ENCODE results near the gene TOMM22. TPM values are rescaled to one million over a fixed set of nuclear protein-coding genes. Genes with fewer than 3 reads are reported as not detected.

Gene TOMM22
- total RNA-seq, 4 donors from 2014 or later = 33.4 to 48.4 (median 40.0) TPM

DNA sequence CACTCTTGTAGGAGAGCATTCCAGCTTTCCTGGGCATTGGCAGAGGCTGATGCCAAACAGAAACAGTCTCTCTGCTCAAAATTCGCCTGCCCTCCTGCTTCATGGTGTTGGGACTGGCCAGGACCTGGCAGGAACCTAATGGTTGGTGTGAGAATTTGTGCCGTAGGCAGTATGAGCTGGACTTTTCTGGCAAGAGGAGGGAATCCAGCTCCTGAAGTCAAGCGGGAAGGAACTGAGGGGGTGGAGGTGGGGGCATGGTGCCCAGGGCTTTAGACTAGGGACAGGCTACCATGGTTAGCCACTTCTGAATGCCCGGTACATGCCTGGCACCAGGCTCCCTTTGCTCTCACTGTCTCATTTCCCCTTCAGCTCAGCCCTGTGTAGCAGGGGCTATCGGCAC is 6.9 kb upstream of the TOMM22 start:
- ATAC-seq (ENCODE audit: low FRiP score) (no peak), DNase-seq (ENCODE audit: low spot score) (no peak)
- TF ChIP-seq, protein P1, sequence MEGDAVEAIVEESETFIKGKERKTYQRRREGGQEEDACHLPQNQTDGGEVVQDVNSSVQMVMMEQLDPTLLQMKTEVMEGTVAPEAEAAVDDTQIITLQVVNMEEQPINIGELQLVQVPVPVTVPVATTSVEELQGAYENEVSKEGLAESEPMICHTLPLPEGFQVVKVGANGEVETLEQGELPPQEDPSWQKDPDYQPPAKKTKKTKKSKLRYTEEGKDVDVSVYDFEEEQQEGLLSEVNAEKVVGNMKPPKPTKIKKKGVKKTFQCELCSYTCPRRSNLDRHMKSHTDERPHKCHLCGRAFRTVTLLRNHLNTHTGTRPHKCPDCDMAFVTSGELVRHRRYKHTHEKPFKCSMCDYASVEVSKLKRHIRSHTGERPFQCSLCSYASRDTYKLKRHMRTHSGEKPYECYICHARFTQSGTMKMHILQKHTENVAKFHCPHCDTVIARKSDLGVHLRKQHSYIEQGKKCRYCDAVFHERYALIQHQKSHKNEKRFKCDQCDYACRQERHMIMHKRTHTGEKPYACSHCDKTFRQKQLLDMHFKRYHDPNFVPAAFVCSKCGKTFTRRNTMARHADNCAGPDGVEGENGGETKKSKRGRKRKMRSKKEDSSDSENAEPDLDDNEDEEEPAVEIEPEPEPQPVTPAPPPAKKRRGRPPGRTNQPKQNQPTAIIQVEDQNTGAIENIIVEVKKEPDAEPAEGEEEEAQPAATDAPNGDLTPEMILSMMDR (IDR thresholded peaks at IDR 0.05) = no peak

GRCh38 chr22:38675833-38676232 is 5.9 kb upstream of the TOMM22 start:
- TF ChIP-seq, protein P1 (IDR thresholded peaks at IDR 0.05) = no peak
- ATAC-seq (ENCODE audit: low FRiP score) (no peak), DNase-seq (ENCODE audit: low spot score) (no peak)

DNA sequence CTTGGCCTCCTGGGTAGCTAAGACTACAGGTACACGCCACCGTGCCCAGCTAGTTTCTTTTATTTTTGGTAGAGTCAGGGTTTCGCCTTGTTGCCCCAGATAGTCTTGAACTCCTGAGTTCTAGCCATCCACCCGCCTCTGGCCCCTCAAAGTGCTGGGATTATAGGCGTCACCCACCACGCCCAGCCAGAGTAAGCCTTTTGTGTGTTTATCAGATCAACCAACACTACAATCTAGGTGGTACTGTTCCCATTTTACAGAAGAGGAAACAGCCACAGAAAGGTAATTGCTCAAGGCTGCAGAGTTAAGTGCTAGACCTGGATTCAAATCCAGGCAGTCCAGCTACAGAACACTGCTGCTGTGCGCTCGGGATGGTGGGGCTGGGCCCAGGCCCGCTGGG is 3.1 kb downstream of the TOMM22 start:
- no peak for DNase-seq (ENCODE audit: low spot score)
- no peak for ATAC-seq (ENCODE audit: low FRiP score)
- TF ChIP-seq, protein P1 (IDR thresholded peaks at IDR 0.05) = no peak

DNA sequence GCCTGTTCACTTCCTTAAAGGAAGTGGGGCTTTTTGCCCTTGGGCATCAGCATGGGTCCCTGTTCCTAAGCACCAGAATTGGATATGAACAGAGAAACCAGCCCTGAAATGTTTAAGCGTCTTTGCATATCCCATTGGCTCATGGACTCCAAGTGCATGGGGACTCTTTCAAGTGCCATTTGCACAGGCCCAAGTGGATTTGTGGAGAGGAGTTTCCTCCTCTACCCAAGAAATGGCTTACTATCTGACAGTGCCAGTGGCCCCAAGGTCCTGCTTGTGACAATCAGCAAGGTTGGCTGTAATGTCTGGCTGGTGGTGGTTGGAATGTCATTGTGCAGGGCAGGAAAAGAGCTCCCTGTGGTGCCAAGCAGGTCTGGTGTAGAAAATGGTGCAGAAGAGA is 4.0 kb downstream of the TOMM22 start:
- ATAC-seq (ENCODE audit: low FRiP score) (no peak), DNase-seq (ENCODE audit: low spot score) (no peak)
- TF ChIP-seq, protein P1 (IDR thresholded peaks at IDR 0.05) = no peak

DNA sequence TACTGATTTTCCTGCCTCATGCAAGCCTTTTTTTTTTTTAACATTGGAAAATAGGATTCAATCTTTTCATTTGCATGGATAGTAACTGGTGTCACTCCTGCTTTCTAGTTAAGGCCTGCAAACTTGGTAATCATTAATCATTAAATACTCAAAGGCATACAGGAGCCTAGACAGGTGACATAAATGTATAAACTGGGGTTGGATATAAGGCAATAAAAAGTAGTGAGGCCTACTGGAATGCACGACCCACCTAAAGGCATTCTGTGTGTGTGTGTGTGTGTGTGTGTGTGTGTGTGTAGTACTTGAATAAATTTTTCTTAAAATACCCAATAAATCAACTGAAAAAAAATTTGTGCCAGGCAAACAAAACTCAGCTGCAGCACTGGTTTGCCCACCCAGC is 7.9 kb downstream of the TOMM22 start:
- ATAC-seq (ENCODE audit: low FRiP score) (no peak), DNase-seq (ENCODE audit: low spot score) (no peak)
- TF ChIP-seq, protein P1 (IDR thresholded peaks at IDR 0.05) = no peak

GRCh38 chr22:38694049-38694448 is 12.3 kb downstream of the TOMM22 start:
- ATAC-seq (ENCODE audit: low FRiP score) = no peak
- no peak for DNase-seq (ENCODE audit: low spot score)
- TF ChIP-seq, protein P1 (IDR thresholded peaks at IDR 0.05) = no peak

DNA sequence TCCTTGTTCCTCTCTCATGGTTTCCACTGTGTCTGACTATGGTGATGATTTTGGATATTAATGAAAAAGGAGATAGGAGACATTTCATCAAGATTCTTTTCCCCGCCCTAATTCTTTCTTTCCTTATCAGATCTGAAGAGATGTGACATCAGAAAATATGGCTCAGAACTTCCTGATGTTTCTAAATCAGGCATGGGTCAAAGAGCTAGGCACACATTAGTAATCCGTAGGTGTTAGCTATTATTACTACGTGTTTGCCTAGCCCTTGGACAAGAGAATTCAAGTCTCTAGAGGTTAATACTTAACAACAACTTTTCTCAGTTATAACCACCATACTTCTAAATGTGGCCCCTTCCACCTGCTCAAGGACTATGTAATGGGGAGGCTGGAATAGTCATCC is 13.2 kb downstream of the TOMM22 start:
- ATAC-seq (ENCODE audit: low FRiP score) (no peak), DNase-seq (ENCODE audit: low spot score) (no peak)
- TF ChIP-seq, protein P1 (IDR thresholded peaks at IDR 0.05) = no peak
